ENCODE results near the gene FBLN2. TPM values are rescaled to one million over a fixed set of nuclear protein-coding genes. Genes with fewer than 3 reads are reported as not detected.
"Not testable (repeated sequence)": the region's sequence is repeated elsewhere in the genome, so short reads cannot be mapped to it uniquely, and the experiment has no call there.

The FBLN2 gene
- total RNA-seq = 46.0 and 54.6 TPM in 2 replicates

- no peaks in the 10 kb centered on the region for H4K20me1 ChIP-seq (ENCODE audit: insufficient read depth, low read length)
- no peak within 1 kb of the TSS for H3K27ac ChIP-seq (ENCODE audit: low read depth, low read length)
- TF ChIP-seq CTCF (IDR thresholded peaks at IDR 0.05; ENCODE audit: extremely low read depth, low read depth, low read length) = no peak
- peaks cover 31% of the 10 kb centered on the region for H3K4me1 ChIP-seq (ENCODE audit: insufficient read depth, low read length)
- H3K4me2 ChIP-seq (ENCODE audit: insufficient read depth, low read length) = peak within 1 kb of the TSS; percentile 64
- no peak within 1 kb of the TSS for H2AFZ ChIP-seq (ENCODE audit: low read length)
- H3K4me3 ChIP-seq (ENCODE audit: insufficient read depth, low read length) = peak within 1 kb of the TSS; percentile 39
- peak; percentile 94 for DNase-seq (ENCODE audit: insufficient read length, low spot score, missing footprints)
- H3K9me3 ChIP-seq (ENCODE audit: low read depth, low read length) = no peaks in the 10 kb centered on the region
- no peaks in the 10 kb centered on the region for H3K36me3 ChIP-seq (ENCODE audit: insufficient read depth, low read length)
- no peaks in the 10 kb centered on the region for H3K79me2 ChIP-seq (ENCODE audit: insufficient read depth, low read length)
- H3K27me3 ChIP-seq (ENCODE audit: insufficient read depth, low read length) = no peaks in the 10 kb centered on the region
These were observed at the start of gene FBLN2 for GRCh38 chr3:13548696-13549622. FBLN2 (plus strand) TSS chr3:13549125; CDS start chr3:13570356, 21,231 bp downstream.

GRCh38 chr3:13499246-13499645, 49.7 kb upstream of the FBLN2 start:
- H3K9me3 ChIP-seq (ENCODE audit: low read depth, low read length); H3K4me1 ChIP-seq (ENCODE audit: insufficient read depth, low read length); H3K4me3 ChIP-seq (ENCODE audit: insufficient read depth, low read length); H3K27me3 ChIP-seq (ENCODE audit: insufficient read depth, low read length); H3K79me2 ChIP-seq (ENCODE audit: insufficient read depth, low read length); H4K20me1 ChIP-seq (ENCODE audit: insufficient read depth, low read length); H3K27ac ChIP-seq (ENCODE audit: low read depth, low read length); H3K4me2 ChIP-seq (ENCODE audit: insufficient read depth, low read length); H2AFZ ChIP-seq (ENCODE audit: low read length); H3K36me3 ChIP-seq (ENCODE audit: insufficient read depth, low read length); DNase-seq (ENCODE audit: insufficient read length, low spot score, missing footprints): not testable (repeated sequence)

GRCh38 chr3:13500133-13500885, 48.6 kb upstream of the FBLN2 start:
- TF ChIP-seq CTCF (IDR thresholded peaks at IDR 0.05; ENCODE audit: extremely low read depth, low read depth, low read length) = peak; percentile 61
- H3K36me3 ChIP-seq (ENCODE audit: insufficient read depth, low read length) = no peaks in the 10 kb centered on the region
- peaks cover 4% of the 10 kb centered on the region for H4K20me1 ChIP-seq (ENCODE audit: insufficient read depth, low read length)
- H3K9me3 ChIP-seq (ENCODE audit: low read depth, low read length) = no peaks in the 10 kb centered on the region
- no peak overlapping the region for H3K27ac ChIP-seq (ENCODE audit: low read depth, low read length)
- H3K27me3 ChIP-seq (ENCODE audit: insufficient read depth, low read length) = no peaks in the 10 kb centered on the region
- no peak overlapping the region for H3K4me2 ChIP-seq (ENCODE audit: insufficient read depth, low read length)
- no peak overlapping the region for H2AFZ ChIP-seq (ENCODE audit: low read length)
- no peaks in the 10 kb centered on the region for H3K79me2 ChIP-seq (ENCODE audit: insufficient read depth, low read length)
- DNase-seq (ENCODE audit: insufficient read length, low spot score, missing footprints) = peak; percentile 93
- peaks cover 7% of the 10 kb centered on the region for H3K4me1 ChIP-seq (ENCODE audit: insufficient read depth, low read length)
- no peak overlapping the region for H3K4me3 ChIP-seq (ENCODE audit: insufficient read depth, low read length)

GRCh38 chr3:13501056-13501455, 47.9 kb upstream of the FBLN2 start:
- Histone ChIP-seq H3K4me2 (ENCODE audit: insufficient read depth, low read length) (no peak overlapping the region), H4K20me1 (ENCODE audit: insufficient read depth, low read length) (peaks cover 1% of the 10 kb centered on the region), H2AFZ (ENCODE audit: low read length) (no peak overlapping the region), H3K36me3 (ENCODE audit: insufficient read depth, low read length) (no peaks in the 10 kb centered on the region), H3K4me3 (ENCODE audit: insufficient read depth, low read length) (no peak overlapping the region), H3K79me2 (ENCODE audit: insufficient read depth, low read length) (no peaks in the 10 kb centered on the region), H3K9me3 (ENCODE audit: low read depth, low read length) (no peaks in the 10 kb centered on the region), H3K27me3 (ENCODE audit: insufficient read depth, low read length) (no peaks in the 10 kb centered on the region), H3K27ac (ENCODE audit: low read depth, low read length) (no peak overlapping the region), H3K4me1 (ENCODE audit: insufficient read depth, low read length) (peaks cover 7% of the 10 kb centered on the region)
- TF ChIP-seq CTCF (IDR thresholded peaks at IDR 0.05; ENCODE audit: extremely low read depth, low read depth, low read length) = no peak
- peak; percentile 32 for DNase-seq (ENCODE audit: insufficient read length, low spot score, missing footprints)

Measured in osteoblast (primary cell).